ENCODE results near the gene SLC25A19. TPM values are rescaled to one million over a fixed set of nuclear protein-coding genes. Genes with fewer than 3 reads are reported as not detected.
"Not testable (repeated sequence)": the region's sequence is repeated elsewhere in the genome, so short reads cannot be mapped to it uniquely, and the experiment has no call there.

The SLC25A19 gene
- polyA plus RNA-seq, 2 donors = 7.8 to 9.3 TPM

DNA sequence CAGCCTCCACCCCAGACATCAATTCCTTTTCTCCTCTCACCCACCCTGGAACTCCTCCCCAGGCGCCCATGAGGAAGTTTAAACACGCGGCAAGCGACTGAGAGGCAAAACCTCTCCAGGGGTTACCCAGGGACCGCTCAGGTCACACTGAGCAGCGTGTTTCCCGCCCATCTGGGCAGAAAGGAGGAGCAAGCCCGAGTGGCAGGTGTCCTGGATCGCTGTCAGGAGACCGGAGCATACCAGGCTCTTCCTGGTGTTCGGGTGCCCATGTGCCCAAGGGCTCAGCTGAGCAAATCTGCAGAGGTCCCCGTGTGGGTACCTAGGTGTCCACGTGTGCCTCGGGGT lies 491 bp downstream of the SLC25A19 start:
- Histone ChIP-seq H3K4me1 (ENCODE audit: control insufficient read depth in 2 of 2, insufficient read depth in 2 of 2, low read length in 1 of 2) (no peaks in the 10 kb centered on the region), H3K27me3 (ENCODE audit: control insufficient read depth in 1 of 2, insufficient read depth in 2 of 2, low read length in 2 of 2) (no peaks in the 10 kb centered on the region), H3K4me3 (ENCODE audit: low read depth in 1 of 2, low read length in 2 of 2) (peak overlapping the region; percentile 60 to 73), H3K9me3 (ENCODE audit: control insufficient read depth in 2 of 2, insufficient read depth in 1 of 2, low read depth in 1 of 2, low read length in 1 of 2) (no peaks in the 10 kb centered on the region), H3K27ac (ENCODE audit: low read depth in 2 of 2, low read length in 1 of 2) (peak overlapping the region; percentile 83), H3K36me3 (ENCODE audit: control insufficient read depth in 2 of 2, insufficient read depth in 2 of 2, low read length in 1 of 2) (peaks cover 7 to 11% of the 10 kb centered on the region in 2 donors)
- WGBS, 2 donors = 1% methylated on average over 14 of the region's 14 CpGs

DNA sequence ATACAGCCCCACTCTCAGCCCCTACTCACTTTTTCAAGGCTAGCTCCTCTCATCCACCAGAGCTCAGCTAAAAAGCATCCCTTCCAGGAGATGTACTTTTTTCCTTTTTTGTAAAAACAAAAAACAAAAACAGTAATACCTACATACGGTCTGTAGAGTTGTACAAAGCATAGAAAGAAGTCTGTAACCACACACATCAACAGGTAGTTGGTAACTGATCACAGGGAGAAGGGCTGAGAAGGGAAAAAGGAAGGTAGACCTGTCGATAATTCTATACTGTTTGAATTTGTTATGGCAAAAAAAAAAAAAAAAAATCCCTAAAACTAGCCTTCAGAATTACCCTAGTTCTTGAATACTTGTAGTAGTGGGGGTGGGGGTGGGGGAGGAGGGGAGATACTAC lies 874 bp downstream of the SLC25A19 start:
- no peaks in the 10 kb centered on the region for H3K27me3 ChIP-seq (ENCODE audit: control insufficient read depth in 1 of 2, insufficient read depth in 2 of 2, low read length in 2 of 2)
- H3K4me3 ChIP-seq (ENCODE audit: low read depth in 1 of 2, low read length in 2 of 2) = peak overlapping the region in 1 of 2 donors; percentile 60
- peaks cover 7 to 11% of the 10 kb centered on the region in 2 donors for H3K36me3 ChIP-seq (ENCODE audit: control insufficient read depth in 2 of 2, insufficient read depth in 2 of 2, low read length in 1 of 2)
- peaks cover 0 to under 1% of the 10 kb centered on the region in 2 donors for H3K4me1 ChIP-seq (ENCODE audit: control insufficient read depth in 2 of 2, insufficient read depth in 2 of 2, low read length in 1 of 2)
- H3K9me3 ChIP-seq (ENCODE audit: control insufficient read depth in 2 of 2, insufficient read depth in 1 of 2, low read depth in 1 of 2, low read length in 1 of 2) = no peaks in the 10 kb centered on the region
- no peak overlapping the region for H3K27ac ChIP-seq (ENCODE audit: low read depth in 2 of 2, low read length in 1 of 2)
- WGBS, 2 donors = 17% methylated on average over 2 of the region's 2 CpGs

DNA sequence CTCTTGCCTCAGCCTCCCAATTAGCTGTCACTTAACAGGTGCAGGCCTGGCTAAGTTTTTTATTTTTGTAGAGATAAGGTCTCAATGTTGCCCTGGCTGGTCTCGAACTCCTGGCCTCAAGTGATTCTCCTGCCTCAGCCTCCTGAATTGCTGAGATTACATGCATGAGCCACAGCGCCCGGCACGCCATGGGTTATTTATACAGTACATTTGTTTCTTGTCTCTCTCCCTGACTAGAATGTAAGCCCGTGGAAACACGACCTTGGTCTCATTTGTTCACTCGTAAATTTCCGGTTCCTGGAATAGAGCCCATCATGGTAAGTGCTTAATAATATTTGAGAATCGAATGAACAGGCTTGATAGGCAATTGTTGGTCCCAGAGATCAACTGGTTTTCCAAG lies 2.0 kb downstream of the SLC25A19 start:
- H3K4me3 ChIP-seq (ENCODE audit: low read depth in 1 of 2, low read length in 2 of 2) = no peak overlapping the region
- H3K9me3 ChIP-seq (ENCODE audit: control insufficient read depth in 2 of 2, insufficient read depth in 1 of 2, low read depth in 1 of 2, low read length in 1 of 2) = no peaks in the 10 kb centered on the region
- peaks cover 0 to 2% of the 10 kb centered on the region in 2 donors for H3K4me1 ChIP-seq (ENCODE audit: control insufficient read depth in 2 of 2, insufficient read depth in 2 of 2, low read length in 1 of 2)
- H3K36me3 ChIP-seq (ENCODE audit: control insufficient read depth in 2 of 2, insufficient read depth in 2 of 2, low read length in 1 of 2) = peaks cover 7 to 11% of the 10 kb centered on the region in 2 donors
- H3K27me3 ChIP-seq (ENCODE audit: control insufficient read depth in 1 of 2, insufficient read depth in 2 of 2, low read length in 2 of 2) = no peaks in the 10 kb centered on the region
- 71 to 88% methylated on average over 9 of the region's 9 CpGs for WGBS, 2 donors
- no peak overlapping the region for H3K27ac ChIP-seq (ENCODE audit: low read depth in 2 of 2, low read length in 1 of 2)

DNA sequence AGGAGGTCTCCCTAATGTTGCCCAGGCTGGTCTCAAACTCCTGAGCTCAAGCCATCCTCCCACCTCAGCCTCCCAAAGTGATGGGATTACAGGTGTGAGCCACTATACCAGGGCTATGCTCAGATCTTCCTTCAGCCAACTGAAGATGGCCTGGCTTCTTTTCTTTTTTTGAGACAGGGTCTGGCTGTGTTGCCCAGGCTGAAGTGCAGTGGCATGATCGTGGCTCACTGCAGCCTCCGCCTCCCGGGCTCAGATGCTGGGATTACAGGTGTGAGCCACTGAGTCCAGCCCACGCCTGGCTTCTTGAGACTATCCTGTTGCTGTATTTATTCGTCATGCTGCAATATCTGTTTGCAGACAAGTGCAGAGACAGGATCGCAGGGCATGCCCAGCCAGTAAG lies 4.1 kb downstream of the SLC25A19 start:
- H3K4me3 ChIP-seq (ENCODE audit: low read depth in 1 of 2, low read length in 2 of 2) = no peak overlapping the region
- no peaks in the 10 kb centered on the region for H3K27me3 ChIP-seq (ENCODE audit: control insufficient read depth in 1 of 2, insufficient read depth in 2 of 2, low read length in 2 of 2)
- no peak overlapping the region for H3K27ac ChIP-seq (ENCODE audit: low read depth in 2 of 2, low read length in 1 of 2)
- 83 to 84% methylated on average over 6 of the region's 6 CpGs for WGBS, 2 donors
- H3K9me3 ChIP-seq (ENCODE audit: control insufficient read depth in 2 of 2, insufficient read depth in 1 of 2, low read depth in 1 of 2, low read length in 1 of 2) = no peaks in the 10 kb centered on the region
- H3K4me1 ChIP-seq (ENCODE audit: control insufficient read depth in 2 of 2, insufficient read depth in 2 of 2, low read length in 1 of 2) = peaks cover 0 to 2% of the 10 kb centered on the region in 2 donors
- H3K36me3 ChIP-seq (ENCODE audit: control insufficient read depth in 2 of 2, insufficient read depth in 2 of 2, low read length in 1 of 2) = peaks cover 7 to 15% of the 10 kb centered on the region in 2 donors

DNA sequence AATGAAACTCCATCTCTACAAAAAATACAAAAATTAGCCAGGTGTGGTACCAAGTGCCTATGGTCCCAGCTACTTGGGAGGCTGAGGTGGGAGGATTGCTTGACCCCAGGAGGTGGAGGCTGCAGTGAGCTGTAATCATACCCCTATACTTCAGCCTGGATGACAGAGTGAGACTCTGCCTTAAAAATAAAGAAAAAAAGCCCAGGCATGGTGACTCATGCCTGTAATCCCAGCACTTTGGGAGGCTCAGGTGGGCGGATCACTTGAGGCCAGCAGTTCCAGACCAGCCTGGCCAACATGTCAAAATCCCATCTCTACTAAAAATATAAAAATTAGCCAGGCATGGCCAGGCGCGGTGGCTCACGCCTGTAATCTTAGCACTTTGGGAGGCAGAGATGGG lies 9.0 kb downstream of the SLC25A19 start:
- H3K9me3 ChIP-seq (ENCODE audit: control insufficient read depth in 2 of 2, insufficient read depth in 1 of 2, low read depth in 1 of 2, low read length in 1 of 2); H3K4me1 ChIP-seq (ENCODE audit: control insufficient read depth in 2 of 2, insufficient read depth in 2 of 2, low read length in 1 of 2); H3K27ac ChIP-seq (ENCODE audit: low read depth in 2 of 2, low read length in 1 of 2); H3K27me3 ChIP-seq (ENCODE audit: control insufficient read depth in 1 of 2, insufficient read depth in 2 of 2, low read length in 2 of 2); H3K4me3 ChIP-seq (ENCODE audit: low read depth in 1 of 2, low read length in 2 of 2): not testable (repeated sequence)
- H3K36me3 ChIP-seq (ENCODE audit: control insufficient read depth in 2 of 2, insufficient read depth in 2 of 2, low read length in 1 of 2) = peaks cover 5 to 12% of the 10 kb centered on the region in 2 donors
- WGBS, 2 donors = 91 to 94% methylated on average over 4 of the region's 4 CpGs

- H3K9me3 ChIP-seq (ENCODE audit: control insufficient read depth in 2 of 2, insufficient read depth in 1 of 2, low read depth in 1 of 2, low read length in 1 of 2) = no peaks in the 10 kb centered on the region
- H3K27me3 ChIP-seq (ENCODE audit: control insufficient read depth in 1 of 2, insufficient read depth in 2 of 2, low read length in 2 of 2) = no peaks in the 10 kb centered on the region
- WGBS, 2 donors = 72 to 76% methylated on average over 6 of the region's 6 CpGs
- H3K4me1 ChIP-seq (ENCODE audit: control insufficient read depth in 2 of 2, insufficient read depth in 2 of 2, low read length in 1 of 2) = peaks cover 0 to 6% of the 10 kb centered on the region in 2 donors
- no peak overlapping the region for H3K27ac ChIP-seq (ENCODE audit: low read depth in 2 of 2, low read length in 1 of 2)
- H3K36me3 ChIP-seq (ENCODE audit: control insufficient read depth in 2 of 2, insufficient read depth in 2 of 2, low read length in 1 of 2) = peaks cover 5 to 10% of the 10 kb centered on the region in 2 donors
- no peak overlapping the region for H3K4me3 ChIP-seq (ENCODE audit: low read depth in 1 of 2, low read length in 2 of 2)
These were observed 11.6 kb downstream of the SLC25A19 start for GRCh38 chr17:75277664-75278071.

DNA sequence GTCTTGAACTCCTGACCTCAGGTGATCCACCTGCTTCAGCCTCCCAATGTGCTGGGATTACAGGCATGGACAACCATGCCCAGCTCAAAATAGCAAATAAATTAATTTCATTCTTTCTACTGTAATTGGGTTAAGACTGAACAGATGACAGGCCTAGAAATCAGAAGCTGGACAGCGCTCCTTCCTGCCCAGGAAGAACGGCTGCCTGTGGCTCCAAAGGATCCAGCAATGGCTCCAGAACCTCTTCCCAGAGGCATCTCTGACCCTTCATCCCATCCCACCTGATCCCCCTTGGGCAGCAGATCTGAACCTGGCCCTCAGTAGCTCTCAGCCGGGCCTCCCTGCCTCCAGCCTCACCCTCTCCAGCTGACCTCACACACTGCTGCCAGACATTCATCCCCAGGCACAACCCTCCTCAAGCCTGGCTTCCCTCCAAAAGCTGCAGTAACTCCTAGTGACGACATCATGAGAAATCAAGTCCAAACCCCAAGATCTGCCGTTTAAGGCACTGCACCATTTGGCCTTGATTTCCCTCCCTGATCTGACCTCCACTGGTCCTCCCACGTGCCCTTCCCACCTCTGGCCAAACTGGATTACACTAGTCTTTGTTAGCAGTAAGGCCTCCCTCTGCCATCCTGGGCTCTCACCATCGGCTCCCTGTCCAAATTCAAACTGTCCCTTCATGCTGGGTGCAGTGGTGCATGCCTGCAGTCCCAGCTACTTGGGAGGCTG lies 15.1 kb downstream of the SLC25A19 start:
- WGBS, 2 donors = 69 to 73% methylated on average over 7 of the region's 7 CpGs
- Histone ChIP-seq H3K4me1 (ENCODE audit: control insufficient read depth in 2 of 2, insufficient read depth in 2 of 2, low read length in 1 of 2) (peaks cover 0 to 17% of the 10 kb centered on the region in 2 donors), H3K4me3 (ENCODE audit: low read depth in 1 of 2, low read length in 2 of 2) (no peak overlapping the region)

DNA sequence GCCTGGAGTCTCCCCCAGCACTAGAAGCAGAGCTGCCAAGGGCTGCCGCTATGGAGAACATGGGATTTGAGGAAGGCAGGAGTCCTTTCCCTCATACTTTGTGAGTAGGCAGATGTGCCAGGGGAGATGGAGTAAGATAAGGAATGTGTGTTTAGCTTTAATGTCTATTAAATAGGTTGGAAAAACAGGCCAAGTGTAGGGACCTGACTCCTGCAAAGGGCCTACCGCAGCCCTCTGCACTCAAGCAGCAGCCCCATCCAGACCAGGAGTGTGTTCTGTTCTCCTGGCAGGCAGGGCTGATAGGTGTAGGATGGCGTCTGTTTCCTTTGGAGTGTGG lies 16.4 kb downstream of the SLC25A19 start:
- no peak overlapping the region for H3K4me3 ChIP-seq (ENCODE audit: low read depth in 1 of 2, low read length in 2 of 2)
- peaks cover 0 to 3% of the 10 kb centered on the region in 2 donors for H3K36me3 ChIP-seq (ENCODE audit: control insufficient read depth in 2 of 2, insufficient read depth in 2 of 2, low read length in 1 of 2)
- H3K27me3 ChIP-seq (ENCODE audit: control insufficient read depth in 1 of 2, insufficient read depth in 2 of 2, low read length in 2 of 2) = no peaks in the 10 kb centered on the region
- WGBS, 2 donors = 67 to 73% methylated on average over 3 of the region's 3 CpGs
- no peaks in the 10 kb centered on the region for H3K9me3 ChIP-seq (ENCODE audit: control insufficient read depth in 2 of 2, insufficient read depth in 1 of 2, low read depth in 1 of 2, low read length in 1 of 2)
- H3K4me1 ChIP-seq (ENCODE audit: control insufficient read depth in 2 of 2, insufficient read depth in 2 of 2, low read length in 1 of 2) = peaks cover 0 to 15% of the 10 kb centered on the region in 2 donors
- peak overlapping the region in 1 of 2 donors; percentile 28 for H3K27ac ChIP-seq (ENCODE audit: low read depth in 2 of 2, low read length in 1 of 2)

More for the DNA sequence above, 15.1 kb downstream of the SLC25A19 start:
- peaks cover 5 to 6% of the 10 kb centered on the region in 2 donors for H3K36me3 ChIP-seq (ENCODE audit: control insufficient read depth in 2 of 2, insufficient read depth in 2 of 2, low read length in 1 of 2)
- no peaks in the 10 kb centered on the region for H3K9me3 ChIP-seq (ENCODE audit: control insufficient read depth in 2 of 2, insufficient read depth in 1 of 2, low read depth in 1 of 2, low read length in 1 of 2)
- no peak overlapping the region for H3K27ac ChIP-seq (ENCODE audit: low read depth in 2 of 2, low read length in 1 of 2)
- no peaks in the 10 kb centered on the region for H3K27me3 ChIP-seq (ENCODE audit: control insufficient read depth in 1 of 2, insufficient read depth in 2 of 2, low read length in 2 of 2)

DNA sequence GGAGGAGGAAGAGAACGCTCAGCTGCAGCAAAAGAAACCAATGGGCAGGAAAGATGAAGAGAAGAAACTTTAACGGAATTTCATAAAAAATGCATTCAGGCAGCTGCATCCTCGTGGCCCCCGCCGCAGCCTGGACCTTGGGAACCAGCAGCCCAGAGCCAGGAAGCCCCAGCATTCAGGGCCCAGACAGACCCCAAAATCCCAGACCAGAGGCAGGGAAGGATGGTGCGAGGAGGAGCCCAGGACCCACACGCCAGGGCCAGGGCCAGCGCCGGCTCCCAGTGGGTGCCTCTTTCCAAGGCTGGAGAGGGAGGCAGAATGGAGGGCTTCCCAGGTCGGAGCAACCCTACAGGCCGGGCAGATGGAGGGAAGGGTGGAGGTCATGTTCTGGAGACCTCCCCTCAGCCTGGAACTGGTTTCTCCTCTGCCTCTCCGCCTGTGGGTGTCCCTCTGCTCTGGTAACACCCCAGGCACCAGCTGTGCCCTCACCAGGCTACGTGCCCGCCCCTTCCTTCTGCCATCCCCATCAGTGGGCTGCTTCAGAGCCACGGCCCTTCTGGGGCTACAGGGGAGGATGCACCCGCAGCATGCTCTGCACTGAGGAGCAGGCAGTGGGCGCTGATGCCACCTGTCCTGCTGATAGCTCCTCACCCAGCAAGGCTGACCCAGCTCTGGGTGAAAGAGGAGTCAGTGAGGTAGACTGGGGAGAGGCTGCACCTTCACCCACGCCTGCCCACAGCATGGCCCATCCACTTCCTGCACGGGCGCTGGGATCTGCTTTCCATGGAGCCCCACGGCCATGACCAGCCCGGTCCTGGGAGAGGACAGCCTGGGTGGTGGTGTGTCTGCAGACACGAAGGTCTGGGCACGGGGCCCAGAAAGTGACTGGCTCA lies 17.0 kb downstream of the SLC25A19 start:
- 49 to 52% methylated on average over 24 of the region's 24 CpGs for WGBS, 2 donors
- Histone ChIP-seq H3K9me3 (ENCODE audit: control insufficient read depth in 2 of 2, insufficient read depth in 1 of 2, low read depth in 1 of 2, low read length in 1 of 2) (no peaks in the 10 kb centered on the region), H3K27me3 (ENCODE audit: control insufficient read depth in 1 of 2, insufficient read depth in 2 of 2, low read length in 2 of 2) (no peaks in the 10 kb centered on the region), H3K27ac (ENCODE audit: low read depth in 2 of 2, low read length in 1 of 2) (peak overlapping the region; percentile 28 to 68), H3K36me3 (ENCODE audit: control insufficient read depth in 2 of 2, insufficient read depth in 2 of 2, low read length in 1 of 2) (peaks cover 0 to 5% of the 10 kb centered on the region in 2 donors), H3K4me1 (ENCODE audit: control insufficient read depth in 2 of 2, insufficient read depth in 2 of 2, low read length in 1 of 2) (peaks cover 0 to 15% of the 10 kb centered on the region in 2 donors), H3K4me3 (ENCODE audit: low read depth in 1 of 2, low read length in 2 of 2) (peak overlapping the region in 1 of 2 donors; percentile 70)
